Right lobe of liver (tissue), 4 donors: Measurements from ENCODE around the gene AMER2.

Experiments used
- CTCF ChIP-seq, 4 donors: fragments of 200-600 bp in 3 of 4; fragments of 450-650 bp in 1 of 4; IDR thresholded peaks; one replicate each; pipeline versions ENCODE4 v1.5.1 to v1.8.0; 2016 to 2022; ENCODE audit warnings: antibody characterized with exemption in 4 of 4, mild to moderate bottlenecking in 2 of 4
- POLR2A ChIP-seq: fragments of 450-650 bp; IDR thresholded peaks from one replicate; pipeline ENCODE4 v1.6.1; 2017; ENCODE audit warnings: antibody characterized with exemption, mild to moderate bottlenecking
- donor health status: DM: no; HTN: no; CAD: no.
- donor health status: DM: no; HTN: no; CAD: no.
- donor health status: DM: no; HTN: yes; CAD: no.

DNA sequence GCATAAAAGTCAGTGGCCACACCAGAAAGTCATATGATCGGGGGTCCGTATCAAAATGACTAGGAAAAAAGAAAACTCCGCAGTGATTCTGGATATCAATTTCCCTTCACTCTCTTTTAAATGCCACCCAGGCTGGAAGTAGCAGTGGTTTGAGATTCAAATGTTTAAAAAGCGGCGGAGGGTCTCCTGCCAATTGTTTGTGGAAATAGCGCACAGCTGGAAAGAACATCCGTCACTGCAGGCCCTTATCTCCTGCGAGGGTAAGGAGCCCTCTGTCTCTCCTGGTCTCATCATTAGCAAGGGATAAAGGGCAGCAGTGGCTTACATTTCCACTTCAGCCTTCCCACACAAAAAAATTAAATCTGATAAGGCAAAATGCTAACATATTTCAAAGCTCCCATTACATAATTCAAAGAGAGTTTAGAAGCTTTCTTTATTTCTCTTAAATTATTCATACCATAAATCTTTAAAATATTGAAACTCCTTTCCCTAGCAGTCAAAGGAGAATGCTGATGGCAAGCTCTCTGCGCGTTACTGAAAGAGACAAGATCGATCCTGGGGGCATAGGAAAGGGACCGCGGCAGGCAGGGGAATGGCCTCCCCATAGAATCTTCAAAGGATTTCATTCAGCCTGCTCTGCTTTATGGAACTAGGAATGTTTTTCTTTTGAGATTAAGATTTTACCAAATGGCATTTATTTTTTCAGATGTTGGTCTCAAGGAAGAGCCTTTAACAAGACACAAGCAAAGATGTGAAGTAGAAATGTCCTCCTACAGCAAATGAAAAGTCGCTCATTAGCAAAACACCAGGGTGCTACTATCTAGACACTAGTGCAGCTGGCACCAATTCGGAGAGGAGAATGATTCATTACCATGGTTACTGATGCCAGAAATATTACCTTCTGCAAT, 35.0 kb downstream of the AMER2 start:
- TF ChIP-seq CTCF (IDR thresholded peaks at IDR 0.05) (no peak), POLR2A (no peak)
